ENCODE results near the gene CHRNG.

- TF ChIP-seq, protein P1, sequence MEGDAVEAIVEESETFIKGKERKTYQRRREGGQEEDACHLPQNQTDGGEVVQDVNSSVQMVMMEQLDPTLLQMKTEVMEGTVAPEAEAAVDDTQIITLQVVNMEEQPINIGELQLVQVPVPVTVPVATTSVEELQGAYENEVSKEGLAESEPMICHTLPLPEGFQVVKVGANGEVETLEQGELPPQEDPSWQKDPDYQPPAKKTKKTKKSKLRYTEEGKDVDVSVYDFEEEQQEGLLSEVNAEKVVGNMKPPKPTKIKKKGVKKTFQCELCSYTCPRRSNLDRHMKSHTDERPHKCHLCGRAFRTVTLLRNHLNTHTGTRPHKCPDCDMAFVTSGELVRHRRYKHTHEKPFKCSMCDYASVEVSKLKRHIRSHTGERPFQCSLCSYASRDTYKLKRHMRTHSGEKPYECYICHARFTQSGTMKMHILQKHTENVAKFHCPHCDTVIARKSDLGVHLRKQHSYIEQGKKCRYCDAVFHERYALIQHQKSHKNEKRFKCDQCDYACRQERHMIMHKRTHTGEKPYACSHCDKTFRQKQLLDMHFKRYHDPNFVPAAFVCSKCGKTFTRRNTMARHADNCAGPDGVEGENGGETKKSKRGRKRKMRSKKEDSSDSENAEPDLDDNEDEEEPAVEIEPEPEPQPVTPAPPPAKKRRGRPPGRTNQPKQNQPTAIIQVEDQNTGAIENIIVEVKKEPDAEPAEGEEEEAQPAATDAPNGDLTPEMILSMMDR (conservative IDR thresholded peaks at IDR 0.05 in 1 of 2, IDR thresholded peaks at IDR 0.05 in 1 of 2; ENCODE audit: low read depth in 1 of 2, low read length in 2 of 2) = no peak
- TF ChIP-seq EZH2 (IDR thresholded peaks at IDR 0.05; ENCODE audit: low read length, missing control alignments) = no peak
Observed at GRCh38 chr2:232502511-232502910, 37.0 kb upstream of the CHRNG start.
